Jurkat, Clone E6-1 (cell line): ENCODE data around the gene DHFR.
"Not testable (repeated sequence)": the region's sequence is repeated elsewhere in the genome, so short reads cannot be mapped to it uniquely, and the experiment has no call there.

Experiments used
- DNase-seq: peaks from one replicate; pipeline ENCODE4 v3.0.0-alpha.2; 2011; ENCODE audit warnings: low read depth, low spot score
- H3K4me3 ChIP-seq: 2 replicates; pipeline ENCODE4 v1.5.1; 2011; ENCODE audit warnings: mild to moderate bottlenecking, low read length, control low read depth, moderate library complexity

DHFR gene

DNA sequence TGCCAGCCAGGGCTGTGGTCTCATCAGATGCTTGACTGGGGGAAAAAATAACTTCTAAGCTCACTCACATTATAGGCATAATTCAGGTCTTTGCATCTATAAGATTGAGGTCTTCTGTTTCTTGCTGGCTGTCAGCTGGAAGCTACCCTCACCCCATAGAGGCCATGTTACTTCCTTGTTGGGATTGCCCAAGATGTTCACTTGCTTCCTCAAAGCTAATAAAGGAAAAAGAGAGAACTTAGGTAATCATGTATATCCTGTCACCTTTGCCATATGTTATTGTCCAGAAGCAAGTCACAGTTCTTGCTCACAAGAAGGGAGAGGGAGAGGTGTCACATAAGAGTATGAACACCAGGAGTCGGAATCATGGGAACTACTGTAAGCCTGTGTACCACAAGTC is 46.1 kb downstream of the DHFR start:
- no peak for DNase-seq
- no peak overlapping the region for H3K4me3 ChIP-seq

DNA sequence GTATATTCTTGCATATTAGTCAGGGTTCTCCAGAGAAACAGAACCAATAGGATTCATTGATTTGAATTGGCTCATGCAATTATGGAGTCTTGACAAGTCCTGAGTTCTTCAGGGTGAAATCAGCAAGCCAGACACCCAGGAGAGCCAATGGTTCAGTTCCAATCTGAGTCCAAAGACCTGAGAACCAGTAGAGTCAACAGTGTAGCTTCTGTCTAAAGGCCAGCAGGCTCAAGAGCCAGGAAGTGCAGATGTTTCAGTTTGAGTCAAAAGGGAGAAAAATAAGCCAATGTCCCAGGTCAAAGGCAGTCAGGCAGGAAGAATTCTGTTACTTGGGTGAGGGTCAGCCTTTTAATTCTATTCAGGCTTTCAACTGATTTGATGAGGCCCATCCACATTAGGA is 47.0 kb downstream of the DHFR start:
- no peak for DNase-seq
- H3K4me3 ChIP-seq, result no peak overlapping the region

DNA sequence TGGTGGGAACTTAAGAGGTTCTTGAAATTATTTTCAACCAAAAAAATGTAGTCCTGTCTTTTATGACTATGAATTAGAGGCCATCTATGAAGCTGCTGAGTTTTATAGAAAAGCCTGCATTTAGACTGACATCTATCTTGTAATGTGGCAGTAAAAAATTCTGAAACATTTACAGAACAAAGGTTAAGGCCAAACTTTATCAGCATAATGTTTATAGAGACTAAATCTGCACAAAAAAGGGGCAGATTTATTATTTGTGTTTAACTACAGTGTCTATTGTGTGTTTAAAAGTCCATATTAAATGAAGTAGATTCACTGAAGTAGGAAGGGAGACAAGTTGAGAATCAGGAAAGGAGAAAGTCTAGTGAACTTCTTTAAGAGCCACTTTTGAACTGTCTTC is 47.4 kb downstream of the DHFR start:
- no peak for DNase-seq
- H3K4me3 ChIP-seq, result no peak overlapping the region

DNA sequence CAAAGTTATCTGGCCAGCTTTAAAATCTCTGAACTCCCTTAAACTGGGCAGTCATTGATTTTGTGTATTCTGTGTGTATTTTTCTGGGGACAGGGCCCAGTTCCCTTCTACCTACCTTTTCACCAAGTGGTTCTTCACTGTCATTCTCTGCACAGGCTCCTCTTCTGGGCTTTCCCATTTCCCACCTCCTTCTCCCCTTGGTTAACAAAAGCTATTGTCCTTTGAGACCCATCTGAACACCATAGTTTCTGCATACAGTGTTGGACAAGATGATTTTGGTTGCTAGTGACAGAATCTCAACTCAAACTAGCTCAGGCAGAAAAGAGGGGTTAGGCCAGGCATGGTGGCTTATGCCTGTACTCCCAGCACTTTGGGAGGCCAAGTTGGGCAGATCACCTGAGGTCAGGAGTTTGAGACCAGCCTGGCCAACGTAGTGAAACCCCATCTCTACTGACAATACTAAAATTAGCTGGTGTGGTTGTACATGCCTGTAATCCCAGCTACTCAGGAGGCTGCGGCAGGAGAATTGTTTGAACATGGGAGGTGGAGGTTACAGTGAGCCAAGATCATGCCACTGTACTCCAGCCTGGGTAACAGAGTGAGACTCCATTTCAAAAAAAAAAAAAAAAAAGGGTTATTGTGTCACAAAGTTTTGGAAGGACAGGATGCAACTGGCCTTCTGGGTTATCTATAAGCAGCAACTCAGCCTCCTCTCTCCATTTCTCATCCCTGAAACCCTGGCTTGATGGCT is 53.7 kb downstream of the DHFR start:
- no peak overlapping the region for H3K4me3 ChIP-seq
- no peak for DNase-seq

DNA sequence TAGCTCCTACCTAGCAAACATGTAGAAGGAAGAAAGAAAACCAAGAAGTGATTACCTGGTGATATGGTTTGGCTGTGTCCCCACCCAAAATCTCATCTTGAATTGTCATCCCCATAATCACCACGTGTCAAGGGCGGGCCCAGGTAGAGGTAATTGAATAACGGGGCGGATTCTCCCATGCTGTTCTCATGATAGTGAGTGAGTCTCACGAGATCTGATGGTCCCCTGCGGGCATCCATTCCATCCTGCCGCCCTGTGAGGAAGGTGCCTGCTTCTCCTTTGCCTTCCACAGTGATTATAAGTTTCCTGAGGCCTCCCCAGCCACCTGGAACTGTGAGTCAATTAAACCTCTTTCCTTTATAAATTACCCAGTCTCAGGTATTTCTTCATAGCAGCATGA is 57.3 kb downstream of the DHFR start:
- DNase-seq, result no peak
- H3K4me3 ChIP-seq, result no peak overlapping the region

DNA sequence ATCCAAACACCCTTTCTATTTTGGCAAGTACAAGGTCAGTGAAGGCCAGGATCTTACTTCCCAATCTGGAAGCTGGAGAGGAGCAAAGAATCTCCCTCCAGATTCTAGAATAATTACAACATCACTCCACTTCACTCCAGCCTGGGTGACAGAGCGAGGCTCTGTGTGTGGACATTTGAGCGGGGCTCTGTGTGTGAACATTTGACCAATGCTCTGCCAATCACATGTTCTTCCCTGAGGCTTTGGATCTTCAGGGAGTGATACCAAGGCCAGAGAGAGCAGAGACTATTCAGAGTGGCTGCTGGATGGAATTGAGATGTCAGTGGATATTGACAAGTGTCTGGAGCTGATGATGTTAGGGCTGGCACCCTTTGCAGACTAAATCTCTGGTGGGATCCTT is 60.0 kb downstream of the DHFR start:
- no peak overlapping the region for H3K4me3 ChIP-seq
- DNase-seq, result no peak

DNA sequence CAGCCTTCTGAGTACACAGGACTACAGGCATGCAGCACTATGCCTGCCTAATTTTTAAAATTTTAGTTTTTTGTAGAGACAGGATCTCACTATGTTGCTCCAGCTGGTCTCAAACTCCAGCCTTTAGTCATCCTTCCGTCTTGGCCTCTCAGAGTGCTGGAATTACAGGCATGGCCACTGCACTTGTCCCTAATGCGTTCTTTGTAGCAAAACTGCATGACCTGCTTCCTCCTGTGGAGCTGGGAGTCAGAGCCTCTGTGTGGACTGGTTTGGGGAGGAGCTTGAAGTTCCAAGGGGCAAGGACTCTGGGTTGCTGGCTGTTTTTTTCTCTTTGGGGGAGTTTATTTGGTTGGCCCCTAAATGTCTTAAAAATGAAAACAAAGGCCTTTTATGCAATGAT is 62.0 kb downstream of the DHFR start:
- no peak for DNase-seq
- H3K4me3 ChIP-seq, result no peak overlapping the region

DNA sequence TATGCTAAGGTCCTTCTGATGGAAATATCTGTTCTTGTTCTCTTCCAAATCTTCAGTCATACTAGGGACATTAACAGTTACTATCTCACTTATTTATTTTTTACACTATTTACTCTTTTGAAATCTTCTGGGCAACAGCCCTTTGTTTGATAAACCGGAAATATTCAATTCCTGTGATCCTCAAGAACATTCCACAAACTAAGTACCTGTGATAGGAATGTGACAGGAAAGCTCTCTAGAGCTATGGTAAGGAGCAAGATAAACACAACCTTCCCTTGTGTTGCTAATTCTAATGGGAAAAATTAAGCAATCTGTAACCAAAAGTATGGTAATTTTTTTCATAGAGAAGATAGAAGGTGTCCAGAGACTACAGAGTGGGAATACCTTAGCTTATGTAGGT is 62.7 kb downstream of the DHFR start:
- no peak for DNase-seq
- no peak overlapping the region for H3K4me3 ChIP-seq

DNA sequence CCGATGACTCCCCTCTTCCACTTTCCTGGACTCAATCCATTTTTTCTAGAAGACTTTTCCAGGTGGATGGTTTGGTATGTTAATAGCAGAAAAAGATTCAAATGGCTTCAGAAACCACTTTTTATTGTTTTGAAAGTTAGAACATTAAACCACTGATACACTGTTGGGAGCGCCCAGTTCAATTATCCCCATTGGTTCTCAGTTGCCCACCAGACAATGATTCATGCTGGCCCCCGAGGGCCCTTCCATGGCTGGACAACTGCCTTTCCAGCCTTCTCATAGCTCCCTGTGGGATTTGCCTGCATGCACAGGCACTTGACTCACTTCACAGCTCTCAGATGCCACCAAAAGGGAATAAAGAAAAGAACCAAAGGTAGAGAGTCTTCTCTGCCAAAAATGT is 63.4 kb downstream of the DHFR start:
- no peak for DNase-seq

DNA sequence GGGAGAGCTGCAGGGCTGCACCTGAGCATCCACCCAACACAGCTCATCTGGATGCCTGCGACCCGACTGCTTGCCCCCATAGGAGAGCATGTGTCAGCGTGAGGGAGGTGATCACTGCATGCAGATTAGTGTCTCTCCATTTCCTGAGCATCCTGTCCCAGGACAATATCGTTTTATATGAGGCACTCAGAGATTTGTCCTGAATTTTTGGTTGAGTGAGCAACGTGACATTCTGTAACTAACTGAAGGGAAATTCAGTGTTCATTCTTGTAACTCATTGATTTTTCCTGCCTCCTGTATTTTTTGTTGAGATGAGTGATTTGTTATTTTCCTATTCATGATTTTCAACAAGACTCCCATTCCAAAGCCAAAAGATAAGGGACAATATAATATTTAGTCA is 64.0 kb downstream of the DHFR start:
- DNase-seq, result no peak
- no peak overlapping the region for H3K4me3 ChIP-seq

More for the DNA sequence above, 63.4 kb downstream of the DHFR start:
- no peak overlapping the region for H3K4me3 ChIP-seq

DNA sequence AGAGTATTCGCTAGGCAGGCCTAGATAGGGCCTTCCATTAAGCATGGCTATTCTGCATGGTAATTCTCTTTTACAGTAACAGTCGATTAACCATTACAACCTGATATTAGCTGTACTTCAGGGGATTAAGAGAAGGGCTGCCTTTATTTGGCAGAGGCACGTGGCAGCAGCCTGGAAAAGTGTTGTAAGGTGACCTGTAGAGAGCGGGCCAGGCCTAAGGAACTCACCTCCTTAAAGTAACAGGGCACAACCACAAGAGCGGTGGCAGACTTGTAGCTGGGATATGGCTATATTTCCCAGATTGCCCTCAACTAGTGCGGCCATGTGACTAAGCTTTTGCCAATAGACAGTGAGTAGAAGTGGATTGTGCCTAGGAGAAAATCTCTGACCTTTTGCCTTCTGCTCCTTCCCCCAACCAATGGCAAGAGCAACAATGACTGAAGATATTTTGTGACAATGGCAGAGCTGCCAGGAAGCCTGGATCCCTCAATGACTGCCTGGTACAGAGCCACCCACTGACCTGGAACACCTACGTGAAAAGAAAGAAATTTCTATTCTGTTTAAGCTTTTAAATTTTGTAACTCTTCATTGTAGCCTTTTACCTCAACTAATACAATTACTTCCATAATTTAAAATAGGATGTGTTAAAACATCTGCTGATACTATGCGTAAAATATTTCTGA is 65.8 kb downstream of the DHFR start:
- DNase-seq, result no peak

DNA sequence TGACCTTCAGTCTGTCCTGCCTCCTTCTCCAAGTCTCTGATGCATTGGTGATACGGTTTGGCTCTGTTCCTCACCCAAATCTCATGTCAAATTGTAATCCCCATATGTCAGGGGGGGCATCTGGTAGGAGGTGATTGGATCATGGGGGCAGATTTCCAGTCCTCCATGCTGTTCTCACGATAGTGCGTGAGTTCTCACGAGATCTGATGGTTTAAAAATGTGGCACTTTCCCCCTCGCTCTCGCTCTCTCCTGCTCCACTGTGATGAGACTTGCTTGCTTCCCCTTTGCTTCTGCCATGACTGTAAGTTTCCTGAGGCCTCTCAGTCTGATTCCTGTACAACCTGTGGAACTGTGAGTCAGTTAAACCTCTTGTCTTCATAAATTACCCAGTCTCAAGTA is 70.0 kb downstream of the DHFR start:
- no peak overlapping the region for H3K4me3 ChIP-seq
- DNase-seq, result no peak

More for the DNA sequence above, 65.8 kb downstream of the DHFR start:
- no peak overlapping the region for H3K4me3 ChIP-seq

DNA sequence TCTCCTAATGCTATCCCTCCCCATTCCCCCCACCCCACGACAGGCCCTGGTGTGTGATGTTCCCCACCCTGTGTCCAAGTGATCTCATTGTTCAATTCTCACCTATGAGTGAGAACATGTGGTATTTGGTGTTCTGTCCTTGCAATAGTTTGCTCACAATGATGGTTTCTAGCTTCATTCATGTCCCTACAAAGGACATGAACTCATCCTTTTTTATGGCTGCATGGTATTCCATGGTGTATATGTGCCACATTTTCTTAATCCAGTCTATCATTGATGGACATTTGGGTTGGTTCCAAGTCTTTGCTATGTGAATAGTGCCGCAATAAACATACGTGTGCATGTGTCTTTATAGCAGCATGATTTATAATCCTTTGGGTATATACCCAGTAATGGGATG is 74.5 kb downstream of the DHFR start:
- not testable (repeated sequence) for DNase-seq, H3K4me3 ChIP-seq

DNA sequence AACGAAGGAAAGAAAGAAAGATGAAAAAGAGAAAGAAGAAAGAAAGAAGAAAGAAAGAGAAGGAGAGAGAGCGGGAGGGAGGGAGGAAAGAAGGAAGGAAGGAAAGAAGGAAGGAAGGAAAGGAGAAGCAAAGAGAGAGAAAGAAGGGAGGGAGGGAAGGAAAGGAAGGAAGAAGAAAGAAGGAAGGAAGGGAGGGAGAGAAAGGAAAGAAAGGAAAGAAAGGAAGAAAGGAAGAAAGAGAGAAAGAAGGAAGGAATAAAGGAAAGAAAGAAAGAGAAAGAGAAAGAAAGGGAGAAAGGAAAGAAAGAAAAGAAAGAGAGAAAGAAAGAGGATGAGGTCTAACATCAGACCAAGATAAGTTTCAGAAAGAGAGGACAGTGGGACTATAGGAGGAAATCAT is 75.7 kb downstream of the DHFR start:
- no peak overlapping the region for H3K4me3 ChIP-seq
- DNase-seq, result no peak

DNA sequence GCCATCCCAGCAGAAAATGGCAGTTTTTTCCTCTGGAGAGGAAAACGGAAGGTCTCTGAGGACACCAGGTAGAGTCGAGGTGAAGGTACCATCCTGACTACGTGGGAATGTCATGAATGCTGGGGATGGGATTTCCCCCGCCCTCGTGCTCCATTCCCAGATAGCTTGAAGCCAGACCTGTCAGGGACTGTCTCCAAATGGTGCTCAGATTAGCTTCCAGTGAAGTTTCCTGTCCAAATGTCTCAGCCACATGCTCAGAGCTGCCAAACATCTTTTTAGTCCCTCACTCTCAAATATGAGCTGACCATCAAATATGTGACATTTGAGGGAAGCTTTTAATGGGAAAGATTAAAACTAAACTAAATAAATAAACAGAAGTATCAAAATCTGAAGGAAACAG is 77.1 kb downstream of the DHFR start:
- no peak for DNase-seq
- no peak overlapping the region for H3K4me3 ChIP-seq

DNA sequence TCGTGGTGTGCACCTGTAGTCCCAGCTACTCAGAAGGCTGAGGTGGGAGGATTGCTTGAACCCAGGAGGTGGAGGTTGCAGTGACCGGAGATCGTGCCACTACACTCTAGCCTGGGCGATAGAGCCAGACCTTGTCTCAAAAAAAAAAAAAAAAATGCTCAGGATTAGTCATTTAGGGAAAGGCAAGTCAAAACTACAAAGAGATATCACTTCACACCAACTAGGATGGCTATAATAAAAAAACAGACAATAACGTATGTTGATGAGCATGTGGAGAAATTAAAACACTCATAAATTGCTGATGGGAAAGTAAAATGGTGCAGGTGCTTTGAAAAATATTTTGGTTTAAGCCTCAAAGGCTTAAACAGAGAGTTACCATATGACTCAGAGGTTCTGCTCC is 78.4 kb downstream of the DHFR start:
- DNase-seq, result no peak
- H3K4me3 ChIP-seq, result no peak overlapping the region
